ENCODE data around the gene POLR3B.

- TF ChIP-seq, protein P1, sequence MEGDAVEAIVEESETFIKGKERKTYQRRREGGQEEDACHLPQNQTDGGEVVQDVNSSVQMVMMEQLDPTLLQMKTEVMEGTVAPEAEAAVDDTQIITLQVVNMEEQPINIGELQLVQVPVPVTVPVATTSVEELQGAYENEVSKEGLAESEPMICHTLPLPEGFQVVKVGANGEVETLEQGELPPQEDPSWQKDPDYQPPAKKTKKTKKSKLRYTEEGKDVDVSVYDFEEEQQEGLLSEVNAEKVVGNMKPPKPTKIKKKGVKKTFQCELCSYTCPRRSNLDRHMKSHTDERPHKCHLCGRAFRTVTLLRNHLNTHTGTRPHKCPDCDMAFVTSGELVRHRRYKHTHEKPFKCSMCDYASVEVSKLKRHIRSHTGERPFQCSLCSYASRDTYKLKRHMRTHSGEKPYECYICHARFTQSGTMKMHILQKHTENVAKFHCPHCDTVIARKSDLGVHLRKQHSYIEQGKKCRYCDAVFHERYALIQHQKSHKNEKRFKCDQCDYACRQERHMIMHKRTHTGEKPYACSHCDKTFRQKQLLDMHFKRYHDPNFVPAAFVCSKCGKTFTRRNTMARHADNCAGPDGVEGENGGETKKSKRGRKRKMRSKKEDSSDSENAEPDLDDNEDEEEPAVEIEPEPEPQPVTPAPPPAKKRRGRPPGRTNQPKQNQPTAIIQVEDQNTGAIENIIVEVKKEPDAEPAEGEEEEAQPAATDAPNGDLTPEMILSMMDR (IDR thresholded peaks at IDR 0.05), result no peak
- TF ChIP-seq POLR2A (IDR thresholded peaks at IDR 0.05), result no peak
Measured at GRCh38 chr12:106480251-106480650, 122.7 kb downstream of the POLR3B start.
